Left kidney (tissue), 8 donors: ENCODE results near the gene KLK2. TPM values are rescaled to one million over a fixed set of nuclear protein-coding genes. Genes with fewer than 3 reads are reported as not detected.

Source experiments
- DNase-seq: peaks from one replicate; pipeline ENCODE4 v3.0.0-alpha.2; 2013
- long read RNA-seq, 8 donors: transcript quantifications; one replicate each; lab custom pipeline, GENCODE V29; 2026
- polyA plus RNA-seq: library from polyadenylated mRNA; unstranded; fragments of 120-200 nt; gene quantifications from one replicate; pipeline ENCODE4 v1.2.1, GENCODE V29; 2013; ENCODE audit not compliant: insufficient read length

Gene KLK2
- polyA plus RNA-seq, result 0.27 TPM
- long read RNA-seq, donor 1, result 0 reads
- long read RNA-seq, donor 2, result 0 reads
- long read RNA-seq, donor 3, result 0 reads
- long read RNA-seq, donor 4, result 0 reads
- long read RNA-seq, donor 5, result 0 reads
- long read RNA-seq, donor 6, result 0 reads
- long read RNA-seq, donor 7, result 0 reads
- long read RNA-seq, donor 8, result 0 reads

DNA sequence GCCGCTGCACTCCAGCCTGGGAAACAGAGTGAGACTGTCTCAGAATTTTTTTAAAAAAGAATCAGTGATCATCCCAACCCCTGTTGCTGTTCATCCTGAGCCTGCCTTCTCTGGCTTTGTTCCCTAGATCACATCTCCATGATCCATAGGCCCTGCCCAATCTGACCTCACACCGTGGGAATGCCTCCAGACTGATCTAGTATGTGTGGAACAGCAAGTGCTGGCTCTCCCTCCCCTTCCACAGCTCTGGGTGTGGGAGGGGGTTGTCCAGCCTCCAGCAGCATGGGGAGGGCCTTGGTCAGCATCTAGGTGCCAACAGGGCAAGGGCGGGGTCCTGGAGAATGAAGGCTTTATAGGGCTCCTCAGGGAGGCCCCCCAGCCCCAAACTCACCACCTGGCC, at the start of gene KLK2:
Gene KLK2 (plus strand): TSS at position 384 of the 400 bp plus-strand sequence. CDS start 35 bp downstream, outside the sequence.
- DNase-seq, result no peak

DNA sequence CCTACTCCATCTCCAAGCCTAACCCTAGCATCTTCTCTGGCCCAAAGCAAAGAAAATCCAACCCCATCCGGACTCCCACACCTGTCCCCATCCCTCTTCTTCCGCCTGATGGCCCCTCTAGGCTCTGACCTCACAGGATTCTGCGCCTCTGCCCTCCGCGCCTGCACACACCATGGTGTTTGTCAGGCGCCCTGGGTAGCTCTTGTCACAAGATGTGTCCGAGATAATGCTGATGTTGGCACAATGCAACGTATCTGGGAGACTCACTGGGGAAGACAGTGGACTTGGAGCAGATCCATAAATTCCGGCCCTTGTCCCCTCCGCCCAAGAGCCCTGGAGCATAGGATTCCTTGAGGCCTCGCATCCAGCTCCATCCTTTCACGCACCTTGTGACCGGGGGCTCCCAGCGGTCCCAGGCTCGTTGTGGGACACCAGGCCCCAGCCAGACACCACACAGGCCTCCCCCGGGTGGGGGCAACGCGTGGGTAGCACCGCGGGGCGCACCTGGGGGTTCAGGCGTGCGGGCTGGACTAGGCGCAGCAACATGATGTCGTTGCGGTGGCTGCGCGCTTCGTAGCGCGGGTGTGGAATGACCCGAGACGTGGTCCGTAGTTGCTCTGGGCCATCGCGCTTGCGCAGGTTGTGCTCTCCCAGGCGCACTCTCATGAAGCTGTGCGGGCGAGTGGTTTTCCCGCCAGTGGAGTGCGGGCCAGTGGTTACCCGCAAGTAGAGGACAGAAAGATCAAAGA, 46.6 kb upstream of the KLK2 start:
- DNase-seq, result no peak

DNA sequence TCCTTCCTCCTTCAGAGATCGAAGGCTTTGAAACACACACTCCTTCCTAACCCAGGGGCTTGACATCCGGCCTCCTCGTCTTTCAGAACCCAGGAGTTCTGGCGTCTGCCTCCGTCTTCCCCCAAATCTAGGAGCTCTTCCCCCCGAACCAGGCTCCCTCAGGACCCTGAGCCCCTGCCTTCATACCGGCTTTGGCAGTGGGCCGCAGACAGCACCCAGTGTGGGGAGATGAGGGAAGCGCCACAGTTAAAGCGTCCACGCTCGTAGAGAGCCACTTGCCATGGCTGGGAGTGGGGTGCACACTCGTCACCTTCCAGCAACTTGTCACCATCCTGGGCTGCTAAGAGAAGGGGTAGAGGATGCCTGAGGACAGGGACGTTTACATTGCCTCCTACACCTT, 45.8 kb upstream of the KLK2 start:
- no peak for DNase-seq

DNA sequence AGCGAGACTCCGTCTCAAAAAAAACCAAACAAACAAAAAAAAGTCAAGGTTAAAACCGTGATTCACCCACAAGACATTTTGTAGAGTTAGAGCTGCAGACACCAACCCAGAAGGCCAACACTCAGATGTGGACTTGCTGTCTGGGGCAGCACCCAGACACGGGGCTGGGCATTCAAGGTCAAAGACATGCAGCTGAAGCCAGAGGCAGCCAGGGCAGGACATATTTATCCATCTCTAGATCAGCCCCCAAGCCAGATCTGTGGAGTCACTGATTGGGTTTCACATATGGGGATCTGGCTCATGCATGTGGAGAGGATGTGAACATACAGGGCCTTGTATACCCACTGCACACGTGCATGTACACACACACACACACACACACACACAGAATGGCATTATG, 43.4 kb upstream of the KLK2 start:
- DNase-seq, result no peak

DNA sequence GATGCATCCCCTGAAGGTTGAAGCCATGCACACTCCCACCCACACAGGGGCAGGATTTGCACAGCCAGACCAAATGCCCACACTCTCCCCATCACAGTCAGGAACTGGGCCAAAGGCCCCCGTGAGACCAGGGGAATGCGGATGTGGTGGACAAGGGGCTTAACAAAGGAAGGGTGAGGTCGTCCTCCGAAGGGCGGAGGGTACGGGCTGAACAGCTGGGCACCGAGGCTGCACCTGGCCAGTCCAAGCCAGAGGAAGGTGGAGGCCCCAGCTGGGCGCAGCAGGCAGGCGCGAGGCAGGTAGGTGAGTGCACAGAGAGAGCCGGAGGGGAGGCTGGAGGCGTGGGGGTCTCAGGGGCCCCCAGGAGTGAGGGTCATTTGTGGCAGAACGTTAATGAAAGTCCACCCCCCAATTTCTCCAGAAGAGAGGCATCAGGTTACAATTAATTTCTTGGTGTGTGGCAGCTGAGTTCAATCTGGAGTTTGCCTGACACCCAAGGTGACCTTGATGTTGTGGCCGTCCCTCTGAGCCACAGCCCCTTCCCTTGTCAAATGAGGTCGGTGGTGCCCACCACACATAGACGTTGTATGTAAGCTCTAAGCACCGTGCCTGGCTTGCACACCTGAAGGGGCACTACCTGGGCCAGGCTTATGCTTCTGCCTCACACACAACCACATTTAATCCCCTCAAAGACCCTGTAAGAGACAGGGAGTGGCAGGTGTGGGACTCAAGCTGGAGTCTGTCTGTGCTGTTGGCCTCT, 42.8 kb upstream of the KLK2 start:
- no peak for DNase-seq

DNA sequence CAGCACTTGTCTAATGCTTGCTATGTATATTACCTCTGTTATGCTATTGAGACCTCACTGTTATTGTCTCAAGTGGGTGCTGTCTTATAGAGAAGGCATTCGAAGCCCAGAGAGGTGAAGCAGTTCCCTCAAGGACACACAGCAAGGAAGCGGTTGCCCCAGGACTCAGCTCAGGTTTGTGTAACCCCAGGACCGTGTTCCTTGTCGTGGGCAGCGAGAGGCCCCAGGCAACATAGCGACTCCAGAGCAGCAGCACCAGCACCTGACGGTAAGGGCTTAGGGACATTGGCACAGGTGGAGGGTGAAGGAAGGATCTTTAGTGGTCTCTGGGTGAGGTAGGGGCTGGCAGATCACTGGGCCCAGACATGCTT, 42.2 kb upstream of the KLK2 start:
- no peak for DNase-seq

DNA sequence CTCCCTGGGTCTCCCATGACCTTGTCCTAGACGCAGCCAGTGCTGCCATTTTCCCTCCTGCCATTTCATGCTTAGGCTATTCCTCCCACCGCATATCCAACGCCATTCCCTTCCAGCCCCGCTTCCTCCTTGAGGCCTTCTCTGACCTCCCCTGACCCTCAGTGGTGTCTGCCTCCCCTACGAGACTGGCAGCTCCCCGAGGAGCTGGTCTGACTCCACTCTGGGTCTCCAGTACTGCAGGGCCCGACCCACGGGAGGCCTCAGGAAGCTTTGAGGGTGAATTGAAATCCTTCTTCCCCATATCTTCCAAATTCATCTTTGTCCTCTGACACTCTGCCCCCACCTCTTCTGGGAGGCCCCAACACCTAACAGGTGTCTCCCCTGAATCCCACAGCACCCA, 40.6 kb upstream of the KLK2 start:
- DNase-seq, result no peak

DNA sequence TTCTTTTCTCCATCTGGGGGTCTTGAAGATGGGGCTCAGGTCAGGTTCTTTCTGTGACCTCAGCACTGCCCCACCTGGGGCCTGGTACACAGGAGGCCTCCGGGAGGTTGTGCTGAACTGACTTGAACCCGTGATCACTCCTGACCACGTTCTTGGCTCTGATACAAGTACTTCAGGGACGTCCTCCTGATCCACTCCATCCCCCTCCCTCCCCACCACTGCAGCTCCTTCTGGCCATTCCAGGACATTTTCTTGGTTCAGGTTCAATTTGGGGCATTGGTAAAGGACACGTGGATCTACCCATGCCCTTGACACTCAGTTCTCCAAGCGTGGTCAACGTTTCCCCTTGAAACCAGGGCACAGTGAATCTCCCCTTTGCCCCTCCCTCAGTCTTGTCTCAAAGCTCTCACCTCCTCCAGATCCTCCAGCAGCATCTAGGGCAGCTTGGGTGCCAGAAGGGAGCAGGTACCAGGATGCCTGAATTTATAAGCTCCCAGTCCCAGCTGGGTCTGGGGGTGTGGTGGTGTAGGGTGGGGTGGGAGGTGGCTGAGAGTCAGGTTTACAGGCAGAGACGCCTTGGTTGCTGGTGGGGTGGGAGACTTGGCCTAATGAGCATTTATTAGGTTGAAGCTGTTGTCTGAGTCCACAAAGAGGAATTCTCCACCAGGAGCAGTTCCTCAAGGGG, 40.0 kb upstream of the KLK2 start, which contains the start of gene KLK15:
Gene KLK15 (minus strand): TSS at position 458 of the 685 bp plus-strand sequence. CDS start 2,082 bp downstream, outside the sequence.
- DNase-seq, result no peak

DNA sequence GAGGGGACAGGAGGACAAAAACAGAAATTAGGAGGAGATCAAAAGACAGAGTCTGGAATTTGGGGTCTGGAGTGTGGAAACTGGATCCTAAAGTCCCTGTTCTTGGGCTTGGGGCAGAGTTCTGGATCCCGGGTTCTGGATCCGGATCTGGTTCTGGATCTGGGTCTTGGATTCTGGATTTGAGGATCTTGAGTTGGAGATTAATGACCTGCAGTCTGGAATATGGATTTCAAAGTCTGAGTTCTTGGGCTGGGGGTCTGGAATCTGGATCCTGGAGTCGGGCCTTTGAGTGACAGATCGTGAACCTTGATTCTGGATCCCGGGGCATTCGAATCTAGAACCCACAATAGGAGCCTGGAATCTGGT, 39.5 kb upstream of the KLK2 start:
- DNase-seq, result no peak

DNA sequence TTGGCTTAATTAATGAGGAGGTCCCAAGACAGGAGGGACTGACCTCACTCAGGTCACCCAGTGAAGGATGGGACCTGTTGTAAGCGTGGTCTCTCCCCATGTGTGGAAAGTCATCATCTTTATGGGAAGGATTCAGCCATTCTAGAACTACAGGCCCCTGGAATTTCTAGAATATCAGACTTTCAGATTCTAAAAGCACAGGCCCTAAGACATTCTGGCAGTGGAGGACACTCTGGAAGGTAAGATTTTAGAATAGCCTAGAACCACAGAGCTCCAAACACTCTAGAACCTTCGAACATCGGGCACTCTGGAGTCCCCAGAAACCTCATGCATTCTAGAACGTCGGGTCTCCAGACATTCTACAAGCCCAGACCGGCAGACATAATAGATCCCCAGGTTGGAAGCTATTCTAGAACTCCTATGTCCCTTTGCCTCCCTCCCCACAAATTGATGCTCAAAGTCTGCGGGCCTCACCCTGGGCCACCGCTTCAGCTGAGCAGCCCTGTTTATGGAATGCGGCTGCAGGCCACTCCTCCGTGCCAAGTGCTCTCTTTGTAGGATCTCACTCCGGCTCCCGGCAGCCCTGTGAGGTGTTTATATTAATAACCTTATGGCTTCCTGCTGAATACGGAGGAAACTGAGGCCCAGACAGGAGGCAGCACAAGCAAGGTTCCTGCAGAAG, 38.0 kb upstream of the KLK2 start:
- DNase-seq, result no peak

DNA sequence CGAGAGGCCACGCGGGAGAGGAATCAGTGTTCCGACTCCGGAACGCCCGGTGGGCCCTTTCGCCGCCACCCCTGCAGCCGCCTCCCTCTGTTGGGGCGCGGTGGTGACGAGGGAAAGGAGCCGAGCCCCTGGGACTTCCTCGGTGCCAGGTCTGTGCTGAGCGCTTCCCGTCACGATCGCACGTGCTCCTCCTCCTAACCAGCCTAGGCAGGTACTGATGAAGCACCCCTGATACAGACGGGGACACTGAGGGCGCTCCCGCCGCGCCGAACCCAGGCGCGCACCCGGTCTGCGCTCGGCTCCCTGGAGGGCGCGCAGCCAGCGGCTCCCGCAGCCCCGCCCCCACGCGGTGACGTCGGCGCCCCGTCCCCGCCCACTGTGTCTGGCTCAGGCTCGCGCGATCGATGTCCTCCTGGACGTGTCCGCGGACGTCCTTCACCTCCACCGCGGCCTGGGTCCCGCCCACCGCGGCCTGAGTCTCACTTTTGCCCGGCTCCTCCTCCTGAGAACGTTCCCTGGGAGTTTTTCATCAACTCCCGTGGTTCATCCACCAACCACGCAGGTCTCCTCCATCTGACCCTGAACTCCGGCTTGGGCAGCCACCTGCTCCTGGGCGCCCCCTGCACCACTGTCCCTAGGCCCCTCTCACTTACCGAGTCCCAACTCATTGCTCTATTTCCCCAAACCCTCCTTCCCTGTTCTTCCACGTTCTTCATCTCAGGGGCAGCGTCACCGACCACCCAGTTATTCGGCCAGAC, 37.3 kb upstream of the KLK2 start:
- DNase-seq, result peak; percentile 71

DNA sequence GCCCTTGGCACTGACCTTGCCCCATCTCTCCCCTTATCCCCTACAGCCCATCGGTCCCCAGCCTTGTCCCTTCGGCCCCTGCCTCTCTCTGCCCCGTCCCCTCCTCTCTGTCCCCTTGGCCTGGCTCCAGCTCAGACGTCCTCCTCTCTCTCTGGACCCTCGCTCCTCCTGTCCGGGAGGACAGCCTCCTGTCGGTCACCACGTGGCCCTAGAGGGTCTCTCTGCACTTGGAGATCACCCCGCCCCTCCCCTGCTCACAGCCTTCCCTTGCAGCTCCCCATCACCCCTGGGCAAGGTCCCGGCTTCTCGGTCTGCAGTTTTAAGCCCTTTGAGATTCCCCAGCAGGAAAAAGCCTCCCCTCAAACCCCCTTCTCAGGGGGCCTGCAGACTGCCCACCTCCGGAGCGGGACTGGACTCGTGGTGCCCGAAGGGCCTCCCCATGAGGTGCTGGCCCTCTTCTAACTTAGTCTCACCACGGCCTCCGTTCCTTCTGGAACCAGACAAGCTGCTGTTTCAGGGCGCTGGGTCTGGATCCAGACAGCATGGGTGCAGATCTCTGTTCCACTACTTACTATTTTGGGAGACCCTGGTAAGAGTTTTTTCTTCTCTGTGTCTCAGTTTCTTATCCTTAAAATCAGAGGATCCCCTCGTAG, 36.6 kb upstream of the KLK2 start:
- DNase-seq, result no peak

DNA sequence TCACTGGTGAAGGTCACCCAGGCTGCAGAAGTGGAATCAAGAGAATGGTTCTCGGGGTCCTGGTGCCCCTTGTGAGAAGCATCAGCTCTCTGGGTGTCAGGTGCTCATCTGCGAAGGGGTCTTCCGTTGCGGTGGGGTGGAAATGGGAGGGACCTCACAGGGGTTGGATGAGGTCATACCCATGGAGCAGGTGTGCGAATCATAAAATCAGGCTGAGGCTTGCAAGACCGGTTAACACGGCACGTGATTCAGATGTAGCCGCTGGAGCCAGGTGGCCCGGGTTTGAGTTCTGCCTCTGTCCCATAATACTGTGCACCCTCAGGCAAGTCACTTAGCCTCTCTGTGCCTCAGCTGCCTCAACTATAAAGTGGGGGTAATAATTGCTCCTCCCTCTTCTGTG, 35.9 kb upstream of the KLK2 start:
- no peak for DNase-seq

DNA sequence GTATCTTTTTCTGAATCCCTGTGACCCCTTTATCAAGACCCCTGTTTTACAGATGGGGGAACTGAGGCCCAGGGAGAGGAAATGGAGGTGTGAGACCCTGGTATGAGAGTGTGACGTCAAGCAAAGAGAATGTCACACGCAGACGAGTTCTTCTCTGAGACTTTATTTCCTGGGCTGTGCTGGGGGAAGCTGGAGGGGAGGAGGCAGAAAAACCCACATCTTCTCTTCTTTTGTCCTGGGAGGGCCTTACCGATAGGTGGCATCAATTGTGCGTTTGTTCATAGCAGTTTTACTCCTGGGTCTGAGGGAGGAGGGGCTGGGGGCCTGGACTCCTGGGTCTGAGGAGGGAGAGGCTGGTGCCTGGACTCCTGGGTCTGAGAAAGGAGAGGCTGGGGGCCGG, 35.0 kb upstream of the KLK2 start:
- no peak for DNase-seq

DNA sequence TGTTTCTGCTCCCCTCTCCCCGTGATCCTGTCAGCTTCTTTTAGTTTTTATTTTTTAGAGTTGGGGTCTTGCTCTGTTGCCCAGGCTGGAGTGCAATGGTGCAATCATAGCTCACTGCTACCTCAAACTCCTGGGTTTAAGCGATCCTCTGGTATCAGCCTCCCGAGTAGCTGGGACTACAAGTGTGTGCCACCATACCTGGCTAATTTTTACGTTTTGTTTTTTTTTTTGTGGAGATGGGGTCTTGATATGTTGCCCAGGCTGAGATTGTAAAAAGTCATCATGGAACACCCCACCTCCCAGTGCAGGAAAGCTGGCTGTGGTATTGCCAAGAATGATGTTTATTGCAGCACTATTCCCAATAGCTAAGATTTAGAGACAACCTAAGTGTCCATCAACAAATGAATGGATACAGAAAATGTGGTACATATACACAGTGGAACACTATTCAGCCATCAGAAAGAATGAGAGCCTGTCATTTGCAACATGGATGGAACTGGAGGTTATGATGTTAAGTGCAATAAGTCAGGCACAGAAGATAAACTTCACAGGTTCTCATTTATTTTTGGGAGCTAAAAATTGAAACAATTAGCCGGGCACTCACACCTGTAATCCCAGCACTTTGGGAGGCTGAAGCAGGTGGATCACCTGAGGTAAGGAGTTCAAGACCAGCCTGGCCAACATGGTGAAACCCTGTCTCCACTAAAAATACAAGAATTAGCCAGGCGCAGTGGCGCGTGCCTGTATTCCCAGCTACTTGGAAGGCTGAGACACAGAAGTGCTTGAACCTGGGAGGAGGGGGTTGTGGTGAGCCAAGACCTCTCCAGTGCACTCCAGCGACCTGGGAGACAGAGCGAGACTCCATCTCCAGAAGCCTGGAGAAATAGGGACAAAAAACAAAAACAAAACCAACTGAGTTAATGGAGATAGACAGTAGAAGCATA, 33.3 kb upstream of the KLK2 start:
- no peak for DNase-seq

DNA sequence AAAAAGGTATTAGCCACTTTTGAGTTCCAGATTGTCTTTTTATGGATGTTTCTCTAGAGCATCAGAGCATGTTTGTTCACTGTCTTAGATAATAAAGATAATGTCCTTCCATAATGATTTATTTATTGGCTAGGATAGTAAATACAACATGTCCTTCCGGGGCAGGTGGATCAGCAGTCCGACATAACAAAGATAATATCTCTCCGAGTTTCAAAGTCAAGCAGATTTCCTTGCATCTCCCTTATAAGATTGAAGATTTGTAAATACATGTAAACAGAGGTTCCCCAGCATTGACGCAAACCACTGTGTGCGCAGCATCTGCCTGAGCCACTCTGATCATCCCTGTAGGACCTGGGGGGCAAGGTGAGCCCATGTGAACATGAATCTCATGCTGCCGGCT, 31.1 kb upstream of the KLK2 start:
- DNase-seq, result no peak

DNA sequence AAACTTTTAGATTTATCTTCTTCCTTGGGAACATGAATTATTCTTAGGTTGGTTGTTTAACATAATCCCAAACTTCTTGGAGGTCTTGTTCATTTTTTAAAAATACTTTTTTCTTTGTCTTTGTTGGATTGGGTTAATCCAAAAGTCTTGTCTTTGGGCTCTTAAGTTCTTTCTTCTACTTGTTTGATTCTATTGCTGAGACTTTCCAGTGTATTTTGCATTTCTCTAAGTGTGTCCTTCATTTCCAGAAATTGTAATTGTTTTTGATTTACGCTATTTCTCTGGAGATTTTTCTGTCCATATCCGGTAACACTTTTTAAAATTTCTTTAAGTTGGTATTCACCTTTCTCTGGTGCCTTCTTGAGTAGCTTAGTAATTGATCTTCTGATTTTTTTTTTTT, 30.0 kb upstream of the KLK2 start:
- DNase-seq, result no peak

DNA sequence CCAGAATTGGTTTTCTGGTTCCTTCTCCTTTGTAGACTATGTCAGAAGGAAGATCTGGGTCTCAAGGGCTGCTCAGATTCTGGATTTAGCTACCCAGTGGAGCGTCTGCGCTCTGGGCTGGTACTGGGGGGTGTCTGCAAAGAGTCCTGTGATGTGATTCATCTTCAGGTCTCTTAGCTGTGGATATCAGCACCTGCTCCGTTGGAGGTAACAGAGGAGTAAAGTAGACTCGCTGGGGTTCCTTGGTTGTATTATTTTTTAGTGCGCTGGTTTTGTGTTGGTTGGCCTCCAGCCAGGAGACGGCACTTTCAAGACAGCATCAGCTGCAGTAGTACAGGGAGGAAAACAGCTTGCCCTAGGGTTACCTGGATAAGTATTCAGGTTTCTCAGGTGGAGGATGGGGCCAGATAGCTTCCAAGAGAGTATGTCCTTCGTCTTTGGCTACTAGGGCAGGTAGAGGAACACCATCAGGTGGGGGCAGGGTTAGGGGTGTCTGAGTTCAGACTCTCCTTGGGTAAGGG, 29.5 kb upstream of the KLK2 start:
- no peak for DNase-seq

DNA sequence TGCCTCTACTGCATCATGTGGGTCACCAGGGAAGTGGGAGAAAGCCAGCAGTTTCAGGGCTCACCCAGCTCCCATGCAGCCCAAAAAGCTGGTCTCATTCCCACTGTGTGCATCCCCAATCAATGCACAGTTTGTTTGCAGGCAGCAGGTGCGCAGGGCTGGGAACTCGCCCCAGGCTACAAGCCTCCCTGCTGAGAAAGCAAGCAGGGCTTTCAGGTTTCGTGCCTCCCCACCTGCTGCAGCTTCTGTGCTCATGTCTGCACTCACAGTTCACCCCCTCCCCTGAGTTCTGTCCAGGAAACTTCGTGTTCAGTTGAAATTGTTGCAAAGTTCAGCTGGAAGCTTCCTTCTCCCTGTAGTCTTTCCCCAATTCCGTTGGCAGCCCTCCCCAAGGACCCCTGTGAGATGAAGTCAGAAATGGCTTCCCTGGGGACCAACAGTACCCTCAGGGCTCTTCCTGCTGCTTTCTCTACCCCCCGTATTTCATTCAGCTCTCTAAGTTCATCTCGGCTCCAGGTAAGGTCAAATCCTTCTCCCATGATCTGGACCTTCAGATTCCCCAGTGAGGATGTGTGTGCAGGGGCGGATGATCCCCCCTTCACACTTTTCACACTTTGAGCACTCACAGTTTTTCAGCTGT, 28.8 kb upstream of the KLK2 start:
- DNase-seq, result no peak
